ENCODE data around the gene TACC2. TPM values are rescaled to one million over a fixed set of nuclear protein-coding genes. Genes with fewer than 3 reads are reported as not detected.

The TACC2 gene
- total and polyA plus RNA-seq, 2 donors (not counting 1 experiment from before 2014, with no cell fraction given), result not detected

GRCh38 chr10:122113161-122113944 lies 124.4 kb downstream of the TACC2 start:
- Histone ChIP-seq H3K27me3 (replicated peaks in 1 of 4; ENCODE audit: control extremely low read depth in 1 of 4, control insufficient read depth in 3 of 4, insufficient read depth in 4 of 4, low read length in 3 of 4) (peaks cover 0 to 31% (median 6%) of the 10 kb centered on the region in 4 experiments), H4K20me1 (ENCODE audit: control insufficient read depth, insufficient read depth, low read length, poor library complexity, severe bottlenecking) (no peaks in the 10 kb centered on the region), H3K36me3 (replicated peaks in 1 of 2; ENCODE audit: control extremely low read depth in 1 of 2, control insufficient read depth in 1 of 2, extremely low read depth in 1 of 2, insufficient read depth in 2 of 2, low read length in 1 of 2) (no peaks in the 10 kb centered on the region), H3K4me1 (ENCODE audit: control insufficient read depth in 2 of 2, insufficient read depth in 2 of 2, low read length in 2 of 2) (no peaks in the 10 kb centered on the region), H3K79me2 (ENCODE audit: control insufficient read depth, insufficient read depth, low read length) (no peaks in the 10 kb centered on the region), H3K27ac (ENCODE audit: low read length in 2 of 2) (no peak overlapping the region), H3K9ac (ENCODE audit: low read length) (no peak overlapping the region), H3K4me2 (replicated peaks; ENCODE audit: low read depth, low read length, poor library complexity, severe bottlenecking) (peak overlapping the region; percentile 15), H3K4me3 (ENCODE audit: control extremely low read depth in 1 of 5, extremely low read depth in 1 of 5, insufficient read depth in 1 of 5, low read depth in 2 of 5, low read length in 4 of 5) (no peak overlapping the region), H2AFZ (ENCODE audit: insufficient read depth, low read depth, low read length, poor library complexity, severe bottlenecking) (no peak overlapping the region), H3K9me3 (ENCODE audit: control extremely low read depth in 1 of 3, control insufficient read depth in 2 of 3, insufficient read depth in 1 of 3, low read length in 2 of 3) (no peaks in the 10 kb centered on the region)
- POLR2A ChIA-PET, result no interaction called here
- H3K9me3 Mint-ChIP-seq (ENCODE audit: insufficient read depth), result no peaks in the 10 kb centered on the region
- CTCF ChIA-PET, result no interaction called here
- ATAC-seq (ENCODE audit: low read depth) (no peak), DNase-seq (no peak)
- no peak overlapping the region for H3K27ac Mint-ChIP-seq
- no peak overlapping the region for H3K4me3 Mint-ChIP-seq
- TF ChIP-seq EZH2 (IDR thresholded peaks at IDR 0.05; ENCODE audit: borderline replicate concordance, insufficient read depth, low read depth, low read length, poor library complexity, severe bottlenecking), result no peak
- no peak for TF ChIP-seq CTCF (IDR thresholded peaks at IDR 0.05)
- intact Hi-C loops (cut with micrococcal nuclease), result no loop called here
- H3K27me3 Mint-ChIP-seq, result peaks cover 58% of the 10 kb centered on the region
- WGBS (ENCODE audit: insufficient coverage), result 5% methylated on average over 74 of the region's 77 CpGs
- no peaks in the 10 kb centered on the region for H3K4me1 Mint-ChIP-seq

- Mint-ChIP-seq H3K27ac (no peak overlapping the region), H3K4me3 (no peak overlapping the region), H3K27me3 (peaks cover 55% of the 10 kb centered on the region), H3K9me3 (ENCODE audit: insufficient read depth) (no peaks in the 10 kb centered on the region), H3K4me1 (no peaks in the 10 kb centered on the region)
- 44% methylated on average over 14 of the region's 18 CpGs for WGBS (ENCODE audit: insufficient coverage)
- Histone ChIP-seq H3K9ac (ENCODE audit: low read length) (no peak overlapping the region), H2AFZ (ENCODE audit: insufficient read depth, low read depth, low read length, poor library complexity, severe bottlenecking) (no peak overlapping the region), H3K4me2 (replicated peaks; ENCODE audit: low read depth, low read length, poor library complexity, severe bottlenecking) (peak overlapping the region; percentile 15), H4K20me1 (ENCODE audit: control insufficient read depth, insufficient read depth, low read length, poor library complexity, severe bottlenecking) (no peaks in the 10 kb centered on the region), H3K9me3 (ENCODE audit: control extremely low read depth in 1 of 3, control insufficient read depth in 2 of 3, insufficient read depth in 1 of 3, low read length in 2 of 3) (no peaks in the 10 kb centered on the region), H3K36me3 (replicated peaks in 1 of 2; ENCODE audit: control extremely low read depth in 1 of 2, control insufficient read depth in 1 of 2, extremely low read depth in 1 of 2, insufficient read depth in 2 of 2, low read length in 1 of 2) (no peaks in the 10 kb centered on the region), H3K27ac (ENCODE audit: low read length in 2 of 2) (no peak overlapping the region), H3K4me1 (ENCODE audit: control insufficient read depth in 2 of 2, insufficient read depth in 2 of 2, low read length in 2 of 2) (no peaks in the 10 kb centered on the region), H3K4me3 (ENCODE audit: control extremely low read depth in 1 of 5, extremely low read depth in 1 of 5, insufficient read depth in 1 of 5, low read depth in 2 of 5, low read length in 4 of 5) (no peak overlapping the region), H3K79me2 (ENCODE audit: control insufficient read depth, insufficient read depth, low read length) (no peaks in the 10 kb centered on the region), H3K27me3 (replicated peaks in 1 of 4; ENCODE audit: control extremely low read depth in 1 of 4, control insufficient read depth in 3 of 4, insufficient read depth in 4 of 4, low read length in 3 of 4) (peaks cover 0 to 31% (median 6%) of the 10 kb centered on the region in 4 experiments)
- no peak for ATAC-seq (ENCODE audit: low read depth)
- TF ChIP-seq EZH2 (IDR thresholded peaks at IDR 0.05; ENCODE audit: borderline replicate concordance, insufficient read depth, low read depth, low read length, poor library complexity, severe bottlenecking) (no peak), CTCF (IDR thresholded peaks at IDR 0.05) (no peak)
- CTCF ChIA-PET, result no interaction called here
- intact Hi-C loops (cut with micrococcal nuclease), result no loop called here
- POLR2A ChIA-PET, result no interaction called here
- DNase-seq, result no peak
These were observed 125.2 kb downstream of the TACC2 start for GRCh38 chr10:122113945-122114747.

All from B cell (primary cell).